Testis (tissue), 2 donors: ENCODE data around the gene CDH23.

Experiments used
- CTCF ChIP-seq, 3 experiments: fragments of 450-650 bp in 2 of 3; fragments of 200-600 bp in 1 of 3; sonication (generic) in 1 of 3; IDR thresholded peaks; one replicate each; pipeline ENCODE4 v1.5.1; 2016 to 2019; ENCODE audit warnings: antibody characterized with exemption in 3 of 3, mild to moderate bottlenecking in 2 of 3, moderate library complexity in 1 of 3
- POLR2A ChIP-seq: fragments of 450-650 bp; IDR thresholded peaks from one replicate; pipeline ENCODE4 v1.6.1; 2017; ENCODE audit warnings: antibody characterized with exemption, mild to moderate bottlenecking, moderate library complexity

- TF ChIP-seq CTCF (IDR thresholded peaks at IDR 0.05) (no peak), POLR2A (no peak)
Measured at GRCh38 chr10:71582019-71582418, 185.3 kb downstream of the CDH23 start.
